ENCODE results near the gene GPC5. TPM values are rescaled to one million over a fixed set of nuclear protein-coding genes. Genes with fewer than 3 reads are reported as not detected.

Gene GPC5
- total and polyA plus RNA-seq, 10 donors = 0.04 to 0.83 (median 0.26) TPM; not detected in 3

GRCh38 chr13:92044351-92044750 is 645.9 kb downstream of the GPC5 start:
- Histone ChIP-seq H3K27me3 (replicated peaks in 1 of 7) (no peaks in the 10 kb centered on the region), H3K9me3 (no peaks in the 10 kb centered on the region), H3K27ac (no peak overlapping the region), H3K4me3 (no peak overlapping the region), H3K4me1 (no peaks in the 10 kb centered on the region), H3K36me3 (no peaks in the 10 kb centered on the region)
- intact Hi-C loops (cut with DNase I; ENCODE audit: low total_unique reads) = no loop called here
- TF ChIP-seq POLR2A (IDR thresholded peaks at IDR 0.05) (no peak), CTCF (IDR thresholded peaks at IDR 0.05 in 8 of 11, conservative IDR thresholded peaks at IDR 0.05 in 3 of 11) (no peak), POLR2AphosphoS5 (IDR thresholded peaks at IDR 0.05) (no peak)
- no peak for DNase-seq
- 71 to 92% (median 87%) methylated on average over 3 of the region's 3 CpGs for WGBS, 5 donors

GRCh38 chr13:92054389-92054788 is 656.0 kb downstream of the GPC5 start:
- Histone ChIP-seq H3K9me3 (peaks cover 0 to 14% (median 3%) of the 10 kb centered on the region in 8 donors), H3K4me1 (no peaks in the 10 kb centered on the region), H3K36me3 (no peaks in the 10 kb centered on the region), H3K27me3 (replicated peaks in 1 of 7) (no peaks in the 10 kb centered on the region), H3K4me3 (no peak overlapping the region), H3K27ac (no peak overlapping the region)
- DNase-seq = no peak
- no peak for TF ChIP-seq POLR2A (IDR thresholded peaks at IDR 0.05)
- TF ChIP-seq CTCF (IDR thresholded peaks at IDR 0.05 in 8 of 11, conservative IDR thresholded peaks at IDR 0.05 in 3 of 11) = no peak
- no peak for TF ChIP-seq POLR2AphosphoS5 (IDR thresholded peaks at IDR 0.05)
- intact Hi-C loops (cut with DNase I; ENCODE audit: low total_unique reads) = no loop called here

GRCh38 chr13:92074658-92075057 is 676.2 kb downstream of the GPC5 start:
- 52 to 63% (median 55%) methylated on average over 4 of the region's 4 CpGs for WGBS, 5 donors
- Histone ChIP-seq H3K36me3 (no peaks in the 10 kb centered on the region), H3K9me3 (no peaks in the 10 kb centered on the region), H3K4me1 (no peaks in the 10 kb centered on the region), H3K27me3 (replicated peaks in 1 of 7) (no peaks in the 10 kb centered on the region), H3K4me3 (no peak overlapping the region), H3K27ac (no peak overlapping the region)
- TF ChIP-seq POLR2A (IDR thresholded peaks at IDR 0.05) = no peak
- TF ChIP-seq CTCF (IDR thresholded peaks at IDR 0.05 in 8 of 11, conservative IDR thresholded peaks at IDR 0.05 in 3 of 11) = peak in 1 of 11 experiments; percentile 20
- no peak for DNase-seq
- intact Hi-C loops (cut with DNase I; ENCODE audit: low total_unique reads) = no loop called here

GRCh38 chr13:92097337-92097903 is 699.0 kb downstream of the GPC5 start:
- peaks cover 0 to 6% (median 0%) of the 10 kb centered on the region in 8 donors for H3K9me3 ChIP-seq
- H3K4me1 ChIP-seq = no peaks in the 10 kb centered on the region
- no peaks in the 10 kb centered on the region for H3K27me3 ChIP-seq (replicated peaks in 1 of 7)
- 71 to 85% (median 76%) methylated on average over 4 of the region's 4 CpGs for WGBS, 5 donors
- intact Hi-C loops (cut with DNase I; ENCODE audit: low total_unique reads) = no loop called here
- no peak overlapping the region for H3K4me3 ChIP-seq
- H3K36me3 ChIP-seq = no peaks in the 10 kb centered on the region
- TF ChIP-seq POLR2A (IDR thresholded peaks at IDR 0.05) (no peak), CTCF (IDR thresholded peaks at IDR 0.05 in 8 of 11, conservative IDR thresholded peaks at IDR 0.05 in 3 of 11) (no peak), POLR2AphosphoS5 (IDR thresholded peaks at IDR 0.05) (no peak)
- no peak overlapping the region for H3K27ac ChIP-seq
- no peak for DNase-seq

All from spleen (tissue), 11 donors.